ENCODE data around the gene PRKAR1B. TPM values are rescaled to one million over a fixed set of nuclear protein-coding genes. Genes with fewer than 3 reads are reported as not detected.
"Not testable (repeated sequence)": the region's sequence is repeated elsewhere in the genome, so short reads cannot be mapped to it uniquely, and the experiment has no call there.

PRKAR1B gene
- total RNA-seq, 1 donor from 2014 or later = 19.9 TPM

- no peak for DNase-seq (ENCODE audit: low spot score)
Observed at GRCh38 chr7:621572-622285, 105.4 kb downstream of the PRKAR1B start.

GRCh38 chr7:620885-621284 lies 106.2 kb downstream of the PRKAR1B start:
- DNase-seq (ENCODE audit: low spot score) = no peak

GRCh38 chr7:620056-620455 lies 107.0 kb downstream of the PRKAR1B start:
- DNase-seq (ENCODE audit: low spot score) = no peak

GRCh38 chr7:619368-619840 lies 107.7 kb downstream of the PRKAR1B start:
- DNase-seq (ENCODE audit: low spot score) = no peak

GRCh38 chr7:618539-619367 lies 108.3 kb downstream of the PRKAR1B start:
- peak; percentile 35 for DNase-seq (ENCODE audit: low spot score)

- no peak for DNase-seq (ENCODE audit: low spot score)
Observed at GRCh38 chr7:617614-618538, 109.2 kb downstream of the PRKAR1B start.

GRCh38 chr7:613442-614140 lies 113.5 kb downstream of the PRKAR1B start:
- no peak for DNase-seq (ENCODE audit: low spot score)

GRCh38 chr7:611837-612236 lies 115.2 kb downstream of the PRKAR1B start:
- not testable (repeated sequence) for DNase-seq (ENCODE audit: low spot score)

- DNase-seq (ENCODE audit: low spot score) = no peak
Observed at GRCh38 chr7:611281-611810, 115.7 kb downstream of the PRKAR1B start.

- DNase-seq (ENCODE audit: low spot score) = no peak
Observed at GRCh38 chr7:610531-611280, 116.4 kb downstream of the PRKAR1B start.

GRCh38 chr7:610141-610530 lies 116.9 kb downstream of the PRKAR1B start:
- no peak for DNase-seq (ENCODE audit: low spot score)

GRCh38 chr7:609365-609764 lies 117.7 kb downstream of the PRKAR1B start:
- no peak for DNase-seq (ENCODE audit: low spot score)

- no peak for DNase-seq (ENCODE audit: low spot score)
Observed at GRCh38 chr7:608954-609353, 118.1 kb downstream of the PRKAR1B start.

- DNase-seq (ENCODE audit: low spot score) = no peak
Observed at GRCh38 chr7:608361-608760, 118.7 kb downstream of the PRKAR1B start.

- DNase-seq (ENCODE audit: low spot score) = no peak
Observed at GRCh38 chr7:607938-608337, 119.1 kb downstream of the PRKAR1B start.

GRCh38 chr7:605661-606450 lies 121.2 kb downstream of the PRKAR1B start:
- DNase-seq (ENCODE audit: low spot score) = no peak

GRCh38 chr7:604884-605531 lies 122.1 kb downstream of the PRKAR1B start:
- no peak for DNase-seq (ENCODE audit: low spot score)

- peak; percentile 84 for DNase-seq (ENCODE audit: low spot score)
Observed at GRCh38 chr7:604001-604883, 122.8 kb downstream of the PRKAR1B start.
